CD4-positive, alpha-beta T cell treated with Interleukin-15 for 4 hours (primary cell): Measurements from ENCODE around the gene HMGN2.

ENCODE experiments used
- DNase-seq: peaks from one replicate; pipeline ENCODE4 v3.0.0-alpha.2; 2020; ENCODE audit warnings: low spot score

Gene HMGN2

DNA sequence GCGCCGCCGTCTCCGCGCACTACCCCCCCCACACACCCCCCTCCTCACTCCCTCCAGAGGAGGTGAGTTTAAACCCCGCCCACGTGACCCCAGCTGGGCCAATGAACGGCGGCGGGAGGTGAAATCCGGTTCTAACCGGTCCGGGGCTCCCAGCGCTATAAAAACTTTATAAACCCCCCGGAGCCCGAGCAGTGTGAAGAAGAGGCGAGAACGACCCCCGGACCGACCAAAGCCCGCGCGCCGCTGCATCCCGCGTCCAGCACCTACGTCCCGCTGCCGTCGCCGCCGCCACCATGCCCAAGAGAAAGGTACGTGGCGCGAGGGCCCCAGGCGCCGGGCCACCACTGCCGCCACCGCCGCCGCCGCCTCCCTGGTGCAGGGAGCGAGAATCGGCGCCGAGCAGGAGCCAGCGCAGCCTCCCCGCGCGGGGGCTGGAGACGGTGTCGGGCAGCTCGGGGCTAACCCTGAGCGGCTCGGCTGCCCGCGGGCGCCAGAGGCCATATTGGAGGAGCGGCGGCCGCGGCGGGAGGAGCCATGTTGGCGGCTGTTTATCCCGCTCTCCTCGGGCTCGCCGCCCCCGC, at the start of gene HMGN2:
HMGN2 (plus strand) TSS at position 121 of the 581 bp plus-strand sequence; CDS start at position 294, 173 bp downstream.
- peak; percentile 89 for DNase-seq

DNA sequence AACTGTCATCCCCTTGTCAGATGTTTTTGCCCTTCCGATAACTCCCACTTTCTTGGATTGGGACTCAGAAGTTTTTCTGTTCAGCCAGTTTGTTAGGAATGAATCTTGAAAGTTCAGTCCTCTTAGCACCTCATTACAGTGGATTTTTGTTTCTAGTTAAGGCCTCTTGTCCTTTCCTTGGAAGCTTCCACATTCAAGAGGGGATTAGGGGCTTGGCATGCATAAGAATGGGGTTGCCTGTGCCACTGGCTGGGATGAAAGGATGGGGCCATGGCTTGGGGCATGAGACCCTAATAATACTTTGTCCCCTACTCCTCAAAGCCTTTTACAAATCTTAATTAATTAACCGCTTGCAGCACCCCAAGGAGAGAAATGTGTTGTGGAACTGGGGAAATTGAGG, 42.5 kb upstream of the HMGN2 start:
- no peak for DNase-seq

DNA sequence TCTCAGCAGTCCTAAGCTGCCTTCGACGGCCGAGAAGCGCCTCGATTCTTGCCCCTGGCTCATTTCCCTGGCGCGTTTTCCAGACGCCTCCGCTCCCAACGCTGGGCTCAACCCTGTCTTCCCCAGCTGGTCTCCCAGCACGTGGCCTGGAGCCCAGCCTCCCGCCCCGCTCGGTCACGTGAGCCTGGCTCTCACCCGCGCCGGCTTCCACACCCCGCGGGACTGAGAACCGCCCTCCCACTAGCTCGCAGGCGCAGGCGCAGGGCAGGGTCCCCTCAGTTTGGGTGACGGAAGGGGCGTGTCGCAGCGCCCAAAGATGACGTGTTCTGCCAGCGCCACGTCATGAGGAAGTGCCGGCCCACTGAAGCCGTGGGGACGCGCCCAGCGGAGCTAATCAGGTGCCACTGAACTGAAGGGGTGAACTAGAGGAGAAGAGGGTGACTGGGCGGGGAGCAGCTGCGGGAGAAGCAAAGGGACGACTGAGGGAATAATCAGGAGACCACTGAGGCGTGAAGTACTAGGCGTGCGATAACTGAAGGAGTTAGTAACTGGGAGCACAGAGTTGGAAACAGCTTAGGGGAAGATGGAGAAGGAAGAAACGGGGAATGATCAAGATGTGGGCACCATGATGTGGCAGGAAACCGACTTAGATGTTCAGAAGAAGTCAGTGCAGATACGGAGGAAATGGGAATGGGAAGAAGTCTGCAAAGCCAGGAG, 40.1 kb upstream of the HMGN2 start, which contains the start of gene DHDDS:
DHDDS (plus strand) TSS at position 343 of the 717 bp plus-strand sequence. CDS start 625 bp downstream, outside the sequence.
- DNase-seq = peak; percentile 98

DNA sequence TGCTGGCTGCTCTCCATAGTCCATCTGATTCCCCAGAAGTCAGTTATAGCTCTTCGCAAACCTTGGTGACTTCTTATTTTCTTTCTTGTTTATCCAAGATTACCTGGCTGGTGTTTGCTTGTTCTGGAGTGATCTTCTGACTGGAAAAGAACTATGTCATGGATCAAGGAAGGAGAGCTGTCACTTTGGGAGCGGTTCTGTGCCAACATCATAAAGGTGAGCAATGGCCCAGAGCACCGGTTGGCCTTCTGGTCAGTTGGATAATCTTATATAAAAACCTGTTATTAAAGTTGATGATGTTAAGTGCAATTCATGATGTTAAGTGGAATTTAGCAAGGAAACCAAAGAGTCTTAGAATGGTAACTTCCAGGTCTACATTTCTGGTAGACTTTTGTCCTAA, 39.4 kb upstream of the HMGN2 start:
- DNase-seq = no peak

DNA sequence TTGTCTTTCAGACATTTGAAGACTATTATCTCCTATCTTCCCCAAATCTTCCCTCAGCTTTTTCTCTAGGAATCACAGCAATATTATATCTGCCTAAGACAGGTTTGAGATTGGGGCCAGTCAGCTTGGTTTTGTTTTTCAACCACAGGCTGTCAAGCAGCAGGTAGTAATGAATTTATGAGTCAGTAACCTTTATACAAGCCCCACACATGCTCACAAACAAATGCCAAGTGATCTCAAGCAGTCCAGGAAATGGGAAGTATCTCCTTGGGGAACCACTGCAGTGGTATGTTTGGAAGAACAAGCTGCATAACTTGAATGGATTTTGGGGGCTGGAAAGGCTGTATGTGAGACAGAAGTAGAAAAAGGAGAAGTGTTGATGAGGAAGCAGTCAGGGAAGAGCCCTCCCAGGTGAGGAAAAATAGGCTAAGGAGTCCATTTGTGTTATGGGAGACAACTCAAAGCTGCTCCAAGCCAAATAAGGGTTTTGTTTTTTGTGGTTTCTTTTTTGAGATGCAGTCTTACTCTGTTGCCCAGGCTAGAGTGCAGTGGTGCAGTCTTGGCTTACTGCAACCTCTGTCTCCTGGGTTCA, 38.0 kb upstream of the HMGN2 start:
- DNase-seq = no peak

DNA sequence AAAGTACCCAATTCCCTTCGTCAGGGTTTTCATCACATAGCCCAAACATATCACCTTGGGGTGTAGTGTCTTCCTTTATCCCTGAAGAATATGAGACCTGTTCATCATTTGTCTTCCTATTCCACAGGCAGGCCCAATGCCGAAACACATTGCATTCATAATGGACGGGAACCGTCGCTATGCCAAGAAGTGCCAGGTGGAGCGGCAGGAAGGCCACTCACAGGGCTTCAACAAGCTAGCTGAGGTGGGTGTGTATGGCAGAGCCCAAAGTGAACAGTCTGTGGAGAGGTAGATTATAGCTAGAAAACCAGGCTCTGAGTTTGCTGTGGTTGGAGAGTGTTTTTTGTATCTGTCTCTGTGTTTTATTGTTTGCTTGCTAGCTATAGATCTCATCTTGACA, 34.2 kb upstream of the HMGN2 start:
- DNase-seq = no peak

DNA sequence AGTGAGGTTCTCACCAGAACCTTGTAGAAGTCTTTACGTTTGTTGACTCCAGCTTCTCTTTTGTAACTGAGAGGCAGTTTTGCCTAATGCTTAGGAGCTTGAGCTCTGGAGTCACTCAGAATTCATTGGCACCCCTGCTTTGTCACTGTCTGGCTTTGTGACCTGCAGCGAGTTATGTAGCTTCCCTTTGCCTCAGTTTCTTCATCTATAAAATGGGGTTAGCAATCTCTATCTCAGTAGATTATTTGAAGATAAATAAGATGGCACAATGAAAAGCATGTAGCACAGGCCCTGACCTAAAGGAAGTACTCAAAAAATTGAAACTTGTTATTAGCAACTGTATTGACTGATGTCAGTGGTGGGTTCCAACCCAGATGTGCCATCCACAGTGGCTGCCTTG, 32.0 kb upstream of the HMGN2 start:
- no peak for DNase-seq

DNA sequence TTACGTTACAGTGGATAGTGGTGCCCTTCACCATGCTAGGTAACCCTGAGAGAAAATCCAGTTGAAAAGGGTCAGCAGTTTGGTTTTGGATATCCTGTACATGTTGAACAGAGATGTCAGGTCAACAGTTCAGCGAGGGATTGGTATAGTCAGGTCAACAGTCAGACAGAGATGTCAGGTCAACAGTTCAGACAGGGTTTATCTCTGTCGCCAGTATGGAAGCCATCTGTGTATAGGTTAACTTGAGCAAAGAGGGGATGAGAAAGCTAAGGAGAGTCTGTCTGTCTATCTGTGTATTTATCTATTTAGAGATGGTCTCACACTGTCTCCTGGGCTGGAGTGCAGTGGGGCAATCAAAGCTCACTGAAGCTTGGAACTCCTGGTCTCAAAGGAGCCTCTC, 22.4 kb upstream of the HMGN2 start:
- no peak for DNase-seq

DNA sequence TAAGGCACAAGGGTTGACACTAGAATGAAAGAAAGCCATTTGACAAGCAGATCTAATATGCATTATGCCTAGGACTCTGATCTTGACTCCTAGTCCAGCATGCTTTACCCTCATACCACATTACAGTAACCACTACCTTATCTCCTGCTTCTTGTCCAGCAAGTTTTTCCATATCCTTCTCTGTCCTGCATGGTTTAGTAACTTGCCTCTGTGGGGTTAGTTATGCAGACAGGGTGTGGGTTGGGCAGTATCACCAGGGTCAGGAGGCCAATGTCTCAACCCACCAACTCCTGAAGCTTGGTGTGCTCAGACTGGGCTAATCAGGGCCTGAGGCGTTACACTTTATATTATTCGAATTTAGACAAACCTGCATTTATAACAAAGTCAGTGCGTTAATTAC, 21.3 kb upstream of the HMGN2 start:
- DNase-seq = no peak

DNA sequence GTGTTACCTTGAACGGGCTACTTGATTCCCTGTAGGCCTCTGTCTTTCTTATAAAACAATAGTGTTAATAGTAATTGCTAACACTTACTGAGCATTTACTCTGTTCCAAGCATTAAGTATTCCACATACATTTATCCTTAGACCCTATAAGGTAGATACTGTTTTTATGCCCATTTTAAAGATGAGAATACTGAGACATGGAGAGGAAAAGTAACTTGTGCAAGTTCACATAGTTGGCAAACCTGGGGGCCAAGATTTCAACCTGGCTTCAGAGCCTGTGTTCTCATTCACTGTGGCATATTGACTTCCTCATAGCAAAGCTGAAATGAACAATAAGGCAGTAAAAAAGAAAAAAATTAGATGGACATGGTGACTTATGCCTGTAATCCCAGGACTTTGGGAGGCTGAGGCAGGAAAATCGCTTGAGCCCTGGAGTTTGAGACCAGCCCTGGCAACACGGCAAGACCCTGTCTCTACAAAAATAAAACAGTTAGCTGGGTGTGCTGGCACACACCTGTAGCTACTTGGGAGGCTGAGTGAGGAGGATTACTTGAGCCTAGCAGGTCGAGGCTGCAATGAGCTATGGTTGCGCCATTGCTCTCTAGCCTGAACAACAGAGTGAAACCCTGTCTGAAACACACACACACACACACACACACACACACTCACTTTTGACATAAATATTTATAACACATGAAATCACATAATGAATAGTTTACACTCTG, 19.6 kb upstream of the HMGN2 start:
- DNase-seq = no peak

DNA sequence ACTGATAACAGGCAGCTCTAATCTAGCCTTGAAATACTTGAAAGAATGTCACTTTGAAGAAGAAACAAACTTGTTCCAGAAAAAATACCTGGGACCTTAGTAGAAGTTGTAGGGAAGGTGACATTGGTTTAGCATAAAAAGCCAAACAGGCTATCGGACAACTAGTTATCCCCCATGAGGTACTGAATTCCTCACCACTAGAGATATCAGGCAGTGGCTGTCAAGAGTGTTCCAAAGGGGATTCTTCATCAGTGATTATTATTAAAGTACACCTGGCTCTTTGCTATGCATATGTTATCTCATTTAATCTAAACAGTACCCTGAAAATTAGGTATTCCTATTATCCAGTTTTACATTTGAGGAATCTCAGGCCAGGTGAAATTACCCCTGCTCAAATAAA, 13.1 kb upstream of the HMGN2 start:
- DNase-seq = no peak

DNA sequence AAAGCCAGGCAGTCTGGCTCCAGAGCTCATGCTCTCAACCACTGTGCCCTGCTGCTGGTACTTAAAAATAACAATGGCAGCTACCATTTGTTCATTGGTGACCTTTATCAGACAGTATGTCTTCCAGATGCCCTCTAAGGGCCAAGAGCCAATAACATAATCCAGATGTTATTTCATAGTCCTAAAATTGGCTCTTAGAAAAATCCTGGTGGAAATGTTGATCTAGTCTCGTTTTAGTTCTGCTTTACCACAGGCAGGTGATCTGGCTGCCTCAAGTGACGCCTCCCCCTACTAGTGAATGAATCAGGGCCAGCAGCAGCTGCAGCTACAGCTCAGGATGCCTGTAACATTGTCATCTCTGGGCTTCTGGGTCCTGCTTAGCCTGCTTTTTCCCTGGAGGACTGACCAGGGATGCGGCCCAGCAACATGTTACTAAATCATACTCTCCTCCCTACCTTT, 12.6 kb upstream of the HMGN2 start:
- DNase-seq = no peak

DNA sequence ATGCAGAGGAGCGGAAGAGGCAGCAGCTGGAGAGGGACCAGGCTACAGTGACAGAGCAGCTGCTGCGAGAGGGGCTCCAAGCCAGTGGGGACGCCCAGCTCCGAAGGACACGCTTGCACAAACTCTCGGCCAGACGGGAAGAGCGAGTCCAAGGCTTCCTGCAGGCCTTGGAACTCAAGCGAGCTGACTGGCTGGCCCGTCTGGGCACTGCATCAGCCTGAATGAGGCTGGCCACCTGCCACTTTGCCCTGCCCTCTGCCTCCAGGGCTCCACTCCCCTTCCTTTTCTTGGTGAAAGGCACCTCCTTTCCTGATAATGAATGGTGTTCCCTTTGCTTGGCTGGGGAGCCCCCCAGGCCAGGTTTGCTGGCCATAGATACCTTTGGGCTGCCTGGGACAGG, 3.3 kb upstream of the HMGN2 start:
- no peak for DNase-seq

DNA sequence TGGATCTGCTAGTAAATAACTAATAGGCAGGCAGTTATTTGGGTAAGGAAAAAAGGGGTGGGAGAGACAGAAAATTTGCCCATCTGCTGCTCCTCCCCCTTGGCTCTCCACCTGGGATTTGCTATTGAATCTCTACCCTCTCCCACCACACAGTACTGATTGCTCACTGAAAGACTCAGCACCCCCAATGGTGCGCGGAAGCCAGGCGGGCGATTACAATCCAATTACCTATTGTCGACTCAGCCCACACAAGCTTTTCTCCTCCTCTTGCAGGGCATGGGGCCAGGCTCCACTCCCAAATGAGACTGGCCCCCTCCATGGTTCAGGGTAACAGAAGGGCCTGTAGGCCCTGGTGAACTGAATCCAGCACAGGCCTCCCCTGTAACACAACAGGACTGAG, 2.7 kb upstream of the HMGN2 start:
- no peak for DNase-seq

DNA sequence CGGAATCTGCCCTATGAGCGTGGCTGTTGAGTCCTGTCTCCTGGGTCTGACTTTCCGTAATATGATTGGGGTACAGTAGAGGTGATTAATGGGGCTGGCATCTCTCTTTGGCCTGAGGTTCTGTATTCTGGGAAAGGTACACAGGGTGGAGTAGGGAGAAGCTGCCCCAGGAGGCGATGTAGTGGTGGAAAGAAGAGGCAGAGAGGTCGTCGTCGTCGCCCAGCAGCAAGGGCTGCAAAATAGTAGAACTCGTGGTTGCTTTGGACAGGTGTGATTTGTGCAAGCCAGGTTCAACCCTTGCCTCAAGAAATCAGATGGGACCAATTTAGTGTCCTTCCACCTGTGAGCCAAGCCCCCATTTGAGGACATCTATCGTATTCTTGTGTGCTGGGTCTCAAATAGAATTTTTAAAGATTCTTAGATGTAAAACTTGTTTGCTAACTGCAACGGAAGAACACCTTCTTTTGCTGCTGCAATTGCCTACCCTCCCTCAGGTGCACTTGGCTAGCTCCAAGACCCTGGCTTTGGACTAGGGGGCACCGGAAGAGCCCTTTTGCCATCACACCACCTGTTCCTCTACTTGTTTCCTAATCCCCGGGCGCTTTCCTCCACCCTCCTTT, 1.3 kb upstream of the HMGN2 start:
- no peak for DNase-seq

DNA sequence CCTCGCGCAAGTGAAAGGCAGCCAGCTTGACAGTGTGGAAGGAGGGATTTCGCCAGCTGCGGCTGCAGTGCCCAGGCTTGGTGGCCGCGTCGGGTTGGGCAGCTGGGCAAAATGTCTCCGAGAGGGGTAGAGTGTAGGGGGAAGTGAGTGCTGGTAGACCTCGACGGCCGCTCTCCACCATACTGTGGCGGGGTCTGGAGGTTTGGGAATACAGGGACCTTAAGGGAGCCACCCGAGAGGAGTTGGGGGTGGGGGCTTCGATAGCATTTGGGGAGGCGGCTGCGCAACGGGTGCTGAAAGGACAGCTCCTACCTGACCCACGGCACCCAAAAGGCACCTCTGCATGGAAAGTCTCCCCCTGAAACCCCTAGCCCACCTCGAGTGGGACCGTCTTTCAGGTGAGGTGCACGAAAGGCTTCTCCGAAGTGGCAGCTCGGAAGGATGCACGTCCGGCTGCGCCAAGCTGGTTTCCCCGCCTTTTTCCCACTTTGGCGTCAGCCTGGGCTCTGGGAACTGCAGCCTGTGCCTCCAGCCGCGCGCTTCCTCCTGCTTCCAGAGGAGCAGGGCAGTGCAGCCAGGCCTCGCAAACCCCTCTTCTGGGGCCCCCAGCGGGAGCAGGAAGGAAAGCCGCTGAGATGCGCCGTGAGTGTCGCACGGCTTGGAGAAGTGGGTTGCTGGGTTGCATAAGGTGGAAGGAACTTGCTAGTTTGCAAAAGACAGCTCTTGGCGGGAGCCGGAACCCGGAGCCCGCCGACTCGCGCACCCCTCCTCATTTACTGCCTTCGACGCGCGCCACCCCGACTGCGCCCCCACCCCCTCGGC, 531 bp upstream of the HMGN2 start:
- DNase-seq = peak; percentile 30

DNA sequence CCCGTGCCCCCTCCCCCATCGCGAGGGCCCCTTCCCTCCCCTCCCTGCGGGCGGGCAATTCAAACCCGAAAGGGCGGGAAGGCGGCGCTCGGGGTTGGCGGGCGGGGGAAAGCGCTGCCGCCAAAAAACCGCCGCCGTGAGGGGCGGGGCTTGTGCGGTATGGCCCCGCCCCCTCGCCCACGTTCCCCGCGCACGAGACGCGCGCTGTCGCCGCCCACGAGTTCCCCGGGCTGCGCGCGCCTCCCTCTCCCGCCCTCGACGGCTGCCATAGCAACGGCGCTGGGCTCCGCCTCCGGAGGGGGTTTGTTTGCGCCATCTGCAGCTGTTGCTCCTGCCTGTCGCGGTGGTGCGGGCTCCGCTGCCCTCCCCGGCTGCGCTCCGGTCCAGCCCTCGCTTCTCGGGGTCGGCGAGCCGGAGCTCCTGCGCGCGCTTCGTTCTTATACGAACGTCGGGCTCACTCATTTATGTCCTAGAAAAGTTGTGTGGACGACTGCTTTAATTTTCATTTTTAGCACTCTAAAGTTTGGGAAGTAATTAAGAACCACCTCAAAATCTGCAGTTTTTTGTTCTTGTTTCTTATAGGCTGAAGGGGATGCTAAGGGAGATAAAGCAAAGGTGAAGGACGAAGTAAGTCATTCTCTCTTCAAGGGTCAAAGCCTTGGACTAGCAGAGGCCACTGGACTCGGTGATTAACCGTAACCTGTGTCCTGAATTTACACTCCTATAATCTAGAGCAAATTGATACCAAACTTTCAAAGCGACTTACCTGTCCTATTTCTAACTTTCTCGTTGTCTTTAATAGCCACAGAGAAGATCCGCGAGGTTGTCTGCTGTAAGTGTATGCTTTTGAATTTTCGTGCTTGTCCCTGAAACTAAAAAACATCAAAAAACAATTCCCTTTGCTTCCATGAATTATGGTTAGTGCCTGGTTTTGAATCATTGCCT, 933 bp downstream of the HMGN2 start:
- DNase-seq = peak; percentile 96

DNA sequence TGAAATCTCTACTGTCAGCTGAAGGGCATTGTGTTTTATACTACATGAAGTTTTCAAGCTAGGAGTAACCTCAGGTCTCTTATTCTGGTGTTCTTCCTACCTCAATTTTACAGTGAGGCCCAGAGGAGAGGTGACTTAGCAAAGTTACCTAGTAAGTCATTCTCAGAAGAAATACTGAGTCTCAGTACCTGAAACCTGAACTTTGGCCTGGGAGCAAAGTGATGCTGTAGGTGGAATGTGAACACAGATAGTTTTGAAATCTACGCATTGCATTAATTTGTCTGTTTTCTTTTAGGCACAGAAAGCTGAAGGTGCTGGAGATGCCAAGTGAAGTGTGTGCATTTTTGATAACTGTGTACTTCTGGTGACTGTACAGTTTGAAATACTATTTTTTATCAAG, 2.6 kb downstream of the HMGN2 start:
- DNase-seq = no peak

DNA sequence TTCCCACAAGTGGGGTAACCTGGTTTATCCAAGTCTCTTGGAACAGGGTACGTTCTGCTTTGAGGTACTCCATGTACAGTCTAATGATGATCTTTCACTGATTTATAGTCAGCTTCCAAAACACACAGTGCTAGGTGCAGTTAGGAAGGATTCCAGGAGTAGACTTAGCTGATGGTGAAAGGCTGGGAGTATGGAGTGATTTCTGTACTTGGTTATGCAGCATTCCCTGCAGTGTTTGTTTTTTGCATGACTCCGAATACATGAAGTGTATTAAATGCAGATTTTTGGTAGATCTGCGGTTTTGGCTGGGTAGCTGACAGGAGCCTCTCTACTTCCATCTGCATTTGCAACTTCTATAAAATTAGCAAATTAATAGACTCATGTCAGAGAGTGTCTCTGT, 3.7 kb downstream of the HMGN2 start:
- DNase-seq = no peak

DNA sequence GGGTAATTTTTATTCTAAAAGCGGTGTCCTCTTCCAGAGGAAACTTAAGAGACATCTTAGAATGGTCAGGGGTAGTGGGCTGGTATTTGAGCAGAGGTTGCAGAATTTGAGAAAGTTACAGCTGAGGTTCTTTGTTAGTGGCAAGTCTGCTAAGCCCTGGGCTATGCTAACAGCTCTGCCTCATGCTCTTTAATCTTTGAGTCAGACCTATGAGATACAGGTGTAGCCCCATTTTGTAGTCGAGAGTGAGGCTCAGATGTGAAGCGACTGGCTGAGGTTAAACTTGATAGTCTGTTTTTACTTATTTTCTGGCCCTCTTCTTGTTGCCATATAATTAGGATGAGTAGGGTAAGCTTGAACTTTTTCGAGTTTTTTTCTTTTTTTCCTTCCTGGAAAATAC, 4.7 kb downstream of the HMGN2 start:
- DNase-seq = no peak
